ENCODE data around the gene PALLD. TPM values are rescaled to one million over a fixed set of nuclear protein-coding genes. Genes with fewer than 3 reads are reported as not detected.
"Not testable (repeated sequence)": the region's sequence is repeated elsewhere in the genome, so short reads cannot be mapped to it uniquely, and the experiment has no call there.

The PALLD gene
- total RNA-seq, 1 donor from 2014 or later, result 85.7 TPM

DNA sequence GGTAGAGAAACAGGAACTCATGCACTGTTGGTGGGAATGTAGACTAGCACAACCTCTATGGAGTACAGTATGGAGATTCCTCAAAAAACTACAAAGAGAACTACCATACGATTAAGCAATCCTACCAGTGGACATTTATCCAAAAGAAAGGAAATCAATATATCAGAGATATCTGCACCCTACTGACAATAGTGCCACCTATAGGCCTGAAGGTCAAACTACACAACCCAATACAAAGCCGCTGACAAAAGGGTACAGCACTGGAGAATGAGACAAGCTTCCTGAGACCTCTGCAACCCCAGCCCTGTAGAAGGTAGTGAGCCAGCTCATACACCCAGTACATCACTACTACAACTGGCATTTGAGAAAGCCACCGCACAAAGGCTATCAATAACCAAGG, 446.1 kb downstream of the PALLD start:
- no peak for TF ChIP-seq EZH2 (IDR thresholded peaks at IDR 0.05)
- TF ChIP-seq, protein P1, sequence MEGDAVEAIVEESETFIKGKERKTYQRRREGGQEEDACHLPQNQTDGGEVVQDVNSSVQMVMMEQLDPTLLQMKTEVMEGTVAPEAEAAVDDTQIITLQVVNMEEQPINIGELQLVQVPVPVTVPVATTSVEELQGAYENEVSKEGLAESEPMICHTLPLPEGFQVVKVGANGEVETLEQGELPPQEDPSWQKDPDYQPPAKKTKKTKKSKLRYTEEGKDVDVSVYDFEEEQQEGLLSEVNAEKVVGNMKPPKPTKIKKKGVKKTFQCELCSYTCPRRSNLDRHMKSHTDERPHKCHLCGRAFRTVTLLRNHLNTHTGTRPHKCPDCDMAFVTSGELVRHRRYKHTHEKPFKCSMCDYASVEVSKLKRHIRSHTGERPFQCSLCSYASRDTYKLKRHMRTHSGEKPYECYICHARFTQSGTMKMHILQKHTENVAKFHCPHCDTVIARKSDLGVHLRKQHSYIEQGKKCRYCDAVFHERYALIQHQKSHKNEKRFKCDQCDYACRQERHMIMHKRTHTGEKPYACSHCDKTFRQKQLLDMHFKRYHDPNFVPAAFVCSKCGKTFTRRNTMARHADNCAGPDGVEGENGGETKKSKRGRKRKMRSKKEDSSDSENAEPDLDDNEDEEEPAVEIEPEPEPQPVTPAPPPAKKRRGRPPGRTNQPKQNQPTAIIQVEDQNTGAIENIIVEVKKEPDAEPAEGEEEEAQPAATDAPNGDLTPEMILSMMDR (IDR thresholded peaks at IDR 0.05), result peak; percentile 63
- no peak overlapping the region for H3K4me3 ChIP-seq
- H3K4me2 ChIP-seq, result no peak overlapping the region
- no peaks in the 10 kb centered on the region for H3K27me3 Mint-ChIP-seq (ENCODE audit: insufficient read depth, low read depth)
- H3K79me2 ChIP-seq (ENCODE audit: low read depth), result no peaks in the 10 kb centered on the region
- H3K36me3 Mint-ChIP-seq, result peaks cover 13% of the 10 kb centered on the region
- H3K27ac Mint-ChIP-seq, result no peak overlapping the region
- peaks cover 39% of the 10 kb centered on the region for H3K9me3 Mint-ChIP-seq
- H3K9ac ChIP-seq, result no peak overlapping the region
- no peaks in the 10 kb centered on the region for H3K36me3 ChIP-seq
- DNase-seq (ENCODE audit: low spot score), result no peak
- peaks cover 9% of the 10 kb centered on the region for H3K4me1 Mint-ChIP-seq
- H3K27ac ChIP-seq, result no peak overlapping the region
- peaks cover 17% of the 10 kb centered on the region for H3K4me1 ChIP-seq
- no peaks in the 10 kb centered on the region for H3K27me3 ChIP-seq
- no peak overlapping the region for H3K4me3 Mint-ChIP-seq
- H4K20me1 ChIP-seq (ENCODE audit: low read depth), result no peaks in the 10 kb centered on the region
- peaks cover 19% of the 10 kb centered on the region for H3F3A ChIP-seq (ENCODE audit: low read depth)
- no peak overlapping the region for H2AFZ ChIP-seq (replicated peaks)
- H3K9me3 ChIP-seq (ENCODE audit: low read depth), result no peaks in the 10 kb centered on the region

DNA sequence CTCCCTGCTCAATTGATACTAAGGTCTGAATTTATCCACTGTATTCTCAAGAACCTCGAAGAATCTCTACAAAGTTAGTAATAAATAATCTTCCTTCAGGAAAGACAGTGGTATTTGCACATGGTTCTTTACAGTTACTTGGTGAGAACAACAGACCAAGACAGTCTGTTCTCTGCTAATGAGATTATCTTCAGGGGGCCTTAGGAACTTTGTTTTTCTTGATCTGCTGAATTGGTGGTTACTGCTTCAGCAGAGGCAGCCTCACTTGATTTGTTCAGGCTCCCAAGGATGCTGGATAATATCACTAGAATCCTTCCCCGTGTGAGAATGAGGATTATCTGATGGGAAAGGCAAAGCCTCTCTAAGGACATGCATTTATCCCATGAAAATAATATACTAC, 448.4 kb downstream of the PALLD start:
- Mint-ChIP-seq H3K27me3 (ENCODE audit: insufficient read depth, low read depth) (no peaks in the 10 kb centered on the region), H3K9me3 (peaks cover 34% of the 10 kb centered on the region), H3K4me3 (no peak overlapping the region), H3K4me1 (peaks cover 9% of the 10 kb centered on the region), H3K36me3 (peaks cover 16% of the 10 kb centered on the region), H3K27ac (no peak overlapping the region)
- H4K20me1 ChIP-seq (ENCODE audit: low read depth), result no peaks in the 10 kb centered on the region
- H3F3A ChIP-seq (ENCODE audit: low read depth), result peaks cover 19% of the 10 kb centered on the region
- no peaks in the 10 kb centered on the region for H3K27me3 ChIP-seq
- TF ChIP-seq, protein P1 (IDR thresholded peaks at IDR 0.05), result no peak
- TF ChIP-seq EZH2phosphoT487 (IDR thresholded peaks at IDR 0.05) (no peak), EZH2 (IDR thresholded peaks at IDR 0.05) (no peak)
- no peaks in the 10 kb centered on the region for H3K79me2 ChIP-seq (ENCODE audit: low read depth)
- H3K4me3 ChIP-seq, result no peak overlapping the region
- no peak overlapping the region for H3K9ac ChIP-seq
- peak overlapping the region; percentile 32 for H3K4me2 ChIP-seq
- peaks cover 17% of the 10 kb centered on the region for H3K4me1 ChIP-seq
- no peaks in the 10 kb centered on the region for H3K9me3 ChIP-seq (ENCODE audit: low read depth)
- H3K36me3 ChIP-seq, result no peaks in the 10 kb centered on the region
- peak; percentile 72 for DNase-seq (ENCODE audit: low spot score)
- peak overlapping the region; percentile 56 for H3K27ac ChIP-seq
- no peak overlapping the region for H2AFZ ChIP-seq (replicated peaks)

DNA sequence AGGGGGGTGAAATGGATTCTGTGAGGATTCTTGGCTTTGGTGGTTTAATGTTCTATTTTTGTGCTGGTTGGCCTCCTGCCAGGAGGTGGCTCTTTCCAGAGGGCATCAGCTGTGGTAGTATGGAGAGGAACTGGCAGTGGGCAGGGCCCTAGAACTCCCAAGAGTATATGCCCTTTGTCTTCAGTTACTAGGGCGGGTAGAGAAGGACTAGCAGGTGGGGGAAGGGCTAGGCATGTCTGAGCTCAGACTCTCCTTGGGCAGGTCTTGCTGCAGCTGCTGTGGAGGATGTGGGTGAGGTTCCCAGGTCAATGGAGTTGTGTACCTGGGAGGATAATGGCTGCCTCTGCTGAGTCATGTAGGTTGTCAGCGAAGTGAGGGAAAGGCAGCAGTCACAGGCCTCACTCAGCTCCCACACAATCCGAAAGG, 456.0 kb downstream of the PALLD start:
- DNase-seq (ENCODE audit: low spot score); H3K4me3 Mint-ChIP-seq; H3F3A ChIP-seq (ENCODE audit: low read depth); H3K9me3 ChIP-seq (ENCODE audit: low read depth); H3K9ac ChIP-seq; H3K36me3 ChIP-seq; H3K27me3 ChIP-seq; H3K79me2 ChIP-seq (ENCODE audit: low read depth); H3K4me2 ChIP-seq; H3K4me3 ChIP-seq; H3K4me1 Mint-ChIP-seq; H3K27me3 Mint-ChIP-seq (ENCODE audit: insufficient read depth, low read depth); H4K20me1 ChIP-seq (ENCODE audit: low read depth); H3K27ac ChIP-seq; H2AFZ ChIP-seq (replicated peaks); H3K4me1 ChIP-seq: not testable (repeated sequence)
- H3K9me3 Mint-ChIP-seq, result peaks cover 39% of the 10 kb centered on the region
- H3K36me3 Mint-ChIP-seq, result peaks cover 20% of the 10 kb centered on the region
- peak overlapping the region; percentile 42 for H3K27ac Mint-ChIP-seq

DNA sequence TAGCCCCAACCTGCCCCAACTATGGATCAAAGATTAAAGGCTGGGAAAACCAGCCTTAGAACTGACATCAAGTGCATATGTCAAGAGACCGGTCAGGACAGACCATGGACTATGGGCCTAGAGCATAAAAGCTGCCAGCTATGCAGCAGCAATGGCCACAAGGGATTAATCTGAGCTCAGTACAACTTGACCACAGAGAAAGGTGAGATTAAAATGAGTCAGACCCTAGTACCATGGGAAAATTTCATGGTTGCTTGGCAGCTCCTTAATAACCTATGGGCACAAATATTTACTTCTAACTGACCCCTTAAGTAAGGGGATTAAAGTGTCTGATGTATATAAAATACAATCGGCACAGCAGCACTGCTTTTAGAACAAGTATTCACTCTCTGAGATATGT, 458.8 kb downstream of the PALLD start:
- H3K27me3 Mint-ChIP-seq (ENCODE audit: insufficient read depth, low read depth), result no peaks in the 10 kb centered on the region
- H3K9me3 Mint-ChIP-seq, result peaks cover 18% of the 10 kb centered on the region

More for the DNA sequence above, 458.8 kb downstream of the PALLD start:
- Mint-ChIP-seq H3K4me3 (no peak overlapping the region), H3K36me3 (peaks cover 17% of the 10 kb centered on the region), H3K27ac (peak overlapping the region; percentile 50), H3K4me1 (no peaks in the 10 kb centered on the region)
- Histone ChIP-seq H3K27me3 (no peaks in the 10 kb centered on the region), H4K20me1 (ENCODE audit: low read depth) (no peaks in the 10 kb centered on the region), H3K4me2 (no peak overlapping the region), H3K27ac (no peak overlapping the region), H3K9ac (no peak overlapping the region), H3K36me3 (no peaks in the 10 kb centered on the region), H3F3A (ENCODE audit: low read depth) (no peaks in the 10 kb centered on the region), H3K4me3 (no peak overlapping the region), H2AFZ (replicated peaks) (no peak overlapping the region), H3K79me2 (ENCODE audit: low read depth) (no peaks in the 10 kb centered on the region), H3K4me1 (no peaks in the 10 kb centered on the region), H3K9me3 (ENCODE audit: low read depth) (peaks cover 9% of the 10 kb centered on the region)
- DNase-seq (ENCODE audit: low spot score), result no peak
- TF ChIP-seq, protein P1 (IDR thresholded peaks at IDR 0.05), result no peak
- TF ChIP-seq EZH2phosphoT487 (IDR thresholded peaks at IDR 0.05), result no peak
- TF ChIP-seq EZH2 (IDR thresholded peaks at IDR 0.05), result no peak
